Activated T-helper 1 cell treated with anti-CD3 and anti-CD28 coated beads, Interleukin-12 subunit alpha, Interleukin-12 subunit beta, Interleukin-2, Interleukin-4 antibody, amounts not matched to agents 30 ng/mL and 10 ng/mL and 1 ng/mL, durations not matched to agents 14 hours and 24 hours and 36 hours (primary cell): ENCODE results near the gene SH3TC1. TPM values are rescaled to one million over a fixed set of nuclear protein-coding genes. Genes with fewer than 3 reads are reported as not detected.
A peak's percentile ranks its signal among the peaks of the same experiment; 100 is the strongest.

Experiments used
- DNase-seq: peaks from one replicate; pipeline ENCODE4 v3.0.0; 2021; ENCODE audit warnings: low spot score
- H3K27ac Mint-ChIP-seq: one replicate; pipeline ENCODE4 v1.8.0; 2021; ENCODE audit warnings: mild to moderate bottlenecking, mixed read lengths
- H3K27me3 Mint-ChIP-seq: one replicate; pipeline ENCODE4 v1.8.0; 2022; ENCODE audit warnings: mild to moderate bottlenecking, moderate library complexity, mixed read lengths; ENCODE audit not compliant: insufficient read depth
- H3K36me3 Mint-ChIP-seq: one replicate; pipeline ENCODE4 v1.8.0; 2021; ENCODE audit warnings: low read depth, mixed read lengths
- H3K4me1 Mint-ChIP-seq: one replicate; pipeline ENCODE4 v1.8.0; 2021; ENCODE audit warnings: low read depth, mixed read lengths
- H3K4me3 Mint-ChIP-seq: one replicate; pipeline ENCODE4 v1.8.0; 2021; ENCODE audit warnings: mild to moderate bottlenecking, moderate library complexity, mixed read lengths
- H3K9me3 Mint-ChIP-seq: one replicate; pipeline ENCODE4 v1.8.0; 2021; ENCODE audit warnings: mixed read lengths
- intact Hi-C: fragments of 100-400 bp; cut with micrococcal nuclease; formaldehyde crosslinking; loops from one replicate; pipeline ENCODE4 v1.15.1; 2024
- total RNA-seq: library from RNA; stranded (reverse); gene quantifications from 2 replicates; pipeline ENCODE4 v1.2.3, GENCODE V29; 2022

The SH3TC1 gene
- total RNA-seq, 1 donor from 2014 or later = 25.4 TPM

DNA sequence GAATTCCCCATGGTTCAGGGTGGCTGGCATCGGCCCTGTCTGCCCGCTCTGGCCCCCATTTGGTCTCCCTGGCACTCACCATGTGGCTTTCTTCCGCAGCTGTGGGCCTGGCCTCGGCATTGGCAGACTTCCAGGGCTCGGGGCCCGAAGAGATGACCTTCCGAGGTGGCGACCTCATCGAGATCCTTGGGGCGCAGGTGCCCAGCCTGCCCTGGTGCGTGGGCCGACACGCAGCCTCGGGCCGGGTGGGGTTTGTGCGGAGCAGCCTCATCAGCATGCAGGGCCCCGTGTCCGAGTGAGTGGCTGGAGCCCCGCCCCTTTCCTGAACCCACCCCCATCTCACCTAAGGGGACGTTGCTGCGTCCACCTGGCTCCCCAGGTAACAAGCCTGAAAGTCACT is 20.1 kb downstream of the SH3TC1 start:
- peaks cover 36% of the 10 kb centered on the region for H3K36me3 Mint-ChIP-seq
- H3K27me3 Mint-ChIP-seq = no peaks in the 10 kb centered on the region
- intact Hi-C loops = no loop called here
- H3K4me1 Mint-ChIP-seq = peaks cover 19% of the 10 kb centered on the region
- no peaks in the 10 kb centered on the region for H3K9me3 Mint-ChIP-seq
- DNase-seq = no peak
- no peak overlapping the region for H3K27ac Mint-ChIP-seq
- H3K4me3 Mint-ChIP-seq = no peak overlapping the region

DNA sequence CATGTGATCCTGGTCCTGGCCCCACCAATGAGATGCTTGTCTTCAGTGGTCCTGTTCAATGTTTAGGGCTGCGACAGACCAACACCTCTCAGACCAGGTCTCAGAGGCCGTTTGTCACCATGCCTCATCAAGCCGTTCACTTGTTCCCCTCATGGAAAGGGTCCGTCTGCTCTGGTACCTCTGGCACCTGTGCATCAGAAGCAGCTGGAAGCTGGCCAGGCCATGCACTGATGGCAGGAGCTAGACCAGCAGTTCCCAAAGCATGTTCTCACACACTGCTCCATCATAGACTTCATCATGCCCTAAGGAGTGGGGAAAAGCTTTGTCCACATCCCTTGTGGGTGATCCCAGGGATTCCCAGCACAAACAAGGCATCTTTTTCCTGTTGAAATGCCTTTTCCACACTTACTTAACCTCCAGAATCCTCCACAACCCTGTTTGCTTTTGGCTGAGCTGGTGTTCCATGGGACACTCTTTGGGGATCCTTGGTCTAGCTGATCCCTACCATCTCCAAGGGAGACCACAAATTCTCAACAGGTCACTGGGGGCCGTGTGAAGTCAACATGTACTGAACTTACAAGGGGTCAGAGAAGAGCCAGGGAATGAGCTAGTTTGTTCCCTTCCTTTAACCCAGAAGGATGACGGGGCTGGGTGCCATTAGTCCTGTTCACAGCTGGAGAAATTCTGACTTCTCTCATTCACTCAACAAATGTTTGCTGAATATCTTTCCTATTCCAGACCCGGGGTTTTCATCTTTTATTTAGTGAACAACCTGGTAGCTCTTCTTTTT is 21.8 kb downstream of the SH3TC1 start:
- H3K4me1 Mint-ChIP-seq = peaks cover 23% of the 10 kb centered on the region
- no peaks in the 10 kb centered on the region for H3K9me3 Mint-ChIP-seq
- peak overlapping the region; percentile 1 for H3K27ac Mint-ChIP-seq
- intact Hi-C loops = no loop called here
- peaks cover 44% of the 10 kb centered on the region for H3K36me3 Mint-ChIP-seq
- DNase-seq = no peak
- H3K4me3 Mint-ChIP-seq = no peak overlapping the region
- H3K27me3 Mint-ChIP-seq = no peaks in the 10 kb centered on the region

DNA sequence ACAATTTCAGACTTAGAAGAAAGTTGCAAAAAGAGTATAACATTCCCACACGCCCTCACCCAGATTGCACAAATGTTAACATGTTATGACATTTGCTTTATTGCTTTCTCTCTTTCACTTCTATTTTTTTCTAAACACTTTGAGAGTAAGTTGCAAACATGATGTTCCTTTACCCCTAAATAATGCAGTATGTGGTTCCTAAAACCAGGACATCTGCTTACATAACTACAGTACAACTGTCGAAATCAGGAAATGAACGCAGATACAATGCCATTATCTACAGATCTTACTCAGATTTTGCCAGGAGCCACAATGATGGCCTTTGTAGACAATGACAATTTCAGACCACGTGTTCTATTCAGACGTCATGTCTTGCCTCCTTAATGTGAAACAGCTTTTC is 22.4 kb downstream of the SH3TC1 start:
- peak overlapping the region; percentile 1 for H3K27ac Mint-ChIP-seq
- H3K4me1 Mint-ChIP-seq = peaks cover 23% of the 10 kb centered on the region
- H3K36me3 Mint-ChIP-seq = peaks cover 44% of the 10 kb centered on the region
- DNase-seq = no peak
- intact Hi-C loops = no loop called here
- H3K4me3 Mint-ChIP-seq = no peak overlapping the region
- no peaks in the 10 kb centered on the region for H3K9me3 Mint-ChIP-seq
- no peaks in the 10 kb centered on the region for H3K27me3 Mint-ChIP-seq

DNA sequence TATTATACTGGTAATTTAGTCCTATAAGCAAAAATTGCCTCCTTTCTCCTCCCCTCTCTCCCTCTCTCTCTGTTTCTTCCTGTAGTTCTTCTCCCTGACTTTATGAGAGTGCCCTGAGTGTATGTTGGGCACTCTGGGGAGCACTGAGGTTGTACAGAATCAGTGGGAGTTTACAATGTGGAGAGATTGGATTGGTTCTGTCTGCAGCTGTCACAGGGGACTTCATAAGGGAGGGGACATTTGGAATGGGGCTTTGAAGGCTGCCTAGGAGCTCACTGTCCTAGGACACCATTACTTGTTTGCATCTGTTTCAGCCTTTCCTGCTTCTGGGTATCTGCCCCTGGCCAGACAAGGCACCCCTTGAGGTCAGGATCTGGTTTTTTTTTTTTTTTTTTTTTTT is 22.9 kb downstream of the SH3TC1 start:
- Mint-ChIP-seq H3K4me1 (peaks cover 23% of the 10 kb centered on the region), H3K9me3 (no peaks in the 10 kb centered on the region), H3K27me3 (no peaks in the 10 kb centered on the region), H3K36me3 (peaks cover 44% of the 10 kb centered on the region), H3K27ac (no peak overlapping the region), H3K4me3 (no peak overlapping the region)
- intact Hi-C loops = no loop called here
- DNase-seq = no peak

DNA sequence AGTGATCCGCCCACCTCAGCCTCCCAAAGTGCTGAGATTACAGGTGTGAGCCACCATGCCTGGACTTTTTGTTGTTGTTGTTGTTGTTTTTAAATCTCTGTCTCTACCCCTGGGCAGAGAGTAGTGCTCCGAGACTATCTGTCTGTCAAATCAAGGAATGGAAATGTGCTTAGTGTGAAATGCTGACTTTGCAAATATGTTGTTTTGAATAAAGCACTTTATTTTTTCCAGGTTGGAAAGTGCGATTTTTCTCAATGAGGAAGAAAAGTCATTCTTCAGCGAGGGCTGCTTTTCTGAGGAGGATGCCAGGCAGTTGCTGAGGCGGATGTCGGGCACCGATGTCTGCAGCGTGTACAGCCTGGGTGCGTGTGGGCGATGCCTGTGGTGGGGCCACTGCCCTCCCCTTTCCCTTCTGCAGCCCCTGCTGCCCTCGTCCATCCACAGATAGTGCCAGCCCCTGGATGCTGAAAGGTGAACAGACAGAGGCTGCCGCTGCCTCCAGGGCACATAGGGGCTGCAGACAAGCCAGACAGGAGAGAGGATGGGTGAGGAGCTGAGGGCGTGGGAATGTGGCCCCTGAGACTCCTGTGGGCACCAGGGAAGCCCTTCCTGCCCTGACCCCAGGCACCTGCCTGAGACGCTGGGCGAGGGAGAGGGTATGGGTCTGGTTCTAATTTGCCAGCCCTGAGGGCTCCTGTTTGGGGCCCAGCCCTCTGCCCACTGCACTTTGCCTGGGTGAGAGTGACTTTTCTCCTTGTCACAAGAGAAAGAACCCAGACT is 23.7 kb downstream of the SH3TC1 start:
- no peak for DNase-seq
- intact Hi-C loops = no loop called here
- H3K4me1 Mint-ChIP-seq = peaks cover 23% of the 10 kb centered on the region
- H3K36me3 Mint-ChIP-seq = peaks cover 42% of the 10 kb centered on the region
- H3K27ac Mint-ChIP-seq = no peak overlapping the region
- H3K9me3 Mint-ChIP-seq = no peaks in the 10 kb centered on the region
- no peaks in the 10 kb centered on the region for H3K27me3 Mint-ChIP-seq
- no peak overlapping the region for H3K4me3 Mint-ChIP-seq

DNA sequence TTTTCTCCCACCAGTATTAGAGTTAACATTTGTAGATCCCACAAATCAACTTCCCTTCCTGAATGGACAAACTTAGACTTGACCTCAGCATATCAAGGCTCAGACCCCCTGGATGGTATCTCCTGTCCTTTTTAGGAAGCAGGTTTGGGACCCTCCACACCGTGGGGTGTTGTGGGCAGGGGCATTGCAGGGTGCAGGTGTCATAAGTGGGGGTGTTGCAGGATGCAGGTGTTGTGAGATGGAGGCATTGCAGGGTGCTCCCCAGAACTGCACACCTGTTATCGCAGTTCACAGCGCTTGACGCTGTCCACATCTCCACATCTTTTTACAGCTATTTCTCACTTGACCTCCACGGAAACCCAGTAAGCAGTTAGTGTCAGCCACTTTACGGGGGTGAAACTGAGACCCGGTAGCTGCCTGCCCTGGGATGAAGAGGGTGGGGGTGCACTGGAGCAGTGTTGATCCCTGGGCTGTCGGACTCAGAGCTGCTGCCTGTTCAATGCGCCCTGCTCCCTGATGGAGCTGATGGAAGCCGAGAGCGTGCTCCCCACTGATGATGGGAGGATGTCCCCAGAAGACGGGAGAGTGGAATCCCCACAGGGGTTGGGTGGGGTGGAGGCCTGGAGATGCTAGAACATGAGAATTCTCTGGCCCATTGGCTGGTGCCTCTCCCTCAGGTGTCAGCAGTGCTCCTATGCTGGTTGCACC is 25.3 kb downstream of the SH3TC1 start:
- no peaks in the 10 kb centered on the region for H3K27me3 Mint-ChIP-seq
- intact Hi-C loops = no loop called here
- H3K9me3 Mint-ChIP-seq = no peaks in the 10 kb centered on the region
- no peak for DNase-seq
- H3K27ac Mint-ChIP-seq = no peak overlapping the region
- H3K4me1 Mint-ChIP-seq = peaks cover 33% of the 10 kb centered on the region
- H3K4me3 Mint-ChIP-seq = no peak overlapping the region
- H3K36me3 Mint-ChIP-seq = peaks cover 42% of the 10 kb centered on the region

DNA sequence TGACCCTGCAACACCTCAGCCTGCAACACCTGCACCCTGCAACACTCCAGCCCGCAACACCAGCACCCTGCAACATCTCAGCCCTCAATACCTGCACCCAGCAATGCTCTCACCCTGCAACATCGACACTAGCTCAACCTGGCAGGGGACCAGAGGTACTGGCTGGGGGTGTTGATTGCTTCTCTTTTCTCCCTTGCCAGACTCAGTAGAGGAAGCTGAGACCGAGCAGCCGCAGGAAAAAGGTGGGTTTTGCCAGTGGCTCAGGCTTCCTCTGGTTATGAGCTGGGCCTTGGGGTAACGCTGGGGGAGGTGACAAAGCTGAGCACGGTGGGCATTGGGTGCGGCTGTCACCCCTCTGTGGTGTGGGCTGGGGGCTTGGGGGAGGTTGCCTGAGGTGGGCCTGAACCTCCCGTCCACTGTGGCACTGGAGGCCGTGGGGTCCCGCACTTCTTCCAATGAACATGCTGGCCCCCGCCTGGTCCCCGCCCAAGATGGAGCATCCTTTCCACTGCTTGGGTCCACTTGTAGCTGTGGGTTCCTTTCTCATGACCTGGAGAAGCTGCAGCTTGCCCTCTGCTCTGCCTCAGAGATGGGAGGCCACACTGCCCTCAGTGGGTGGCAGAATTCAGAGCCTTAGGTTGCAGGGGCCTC is 26.0 kb downstream of the SH3TC1 start:
- Mint-ChIP-seq H3K36me3 (peaks cover 36% of the 10 kb centered on the region), H3K27me3 (no peaks in the 10 kb centered on the region), H3K4me3 (no peak overlapping the region), H3K4me1 (peaks cover 33% of the 10 kb centered on the region), H3K27ac (no peak overlapping the region), H3K9me3 (no peaks in the 10 kb centered on the region)
- intact Hi-C loops = no loop called here
- no peak for DNase-seq

DNA sequence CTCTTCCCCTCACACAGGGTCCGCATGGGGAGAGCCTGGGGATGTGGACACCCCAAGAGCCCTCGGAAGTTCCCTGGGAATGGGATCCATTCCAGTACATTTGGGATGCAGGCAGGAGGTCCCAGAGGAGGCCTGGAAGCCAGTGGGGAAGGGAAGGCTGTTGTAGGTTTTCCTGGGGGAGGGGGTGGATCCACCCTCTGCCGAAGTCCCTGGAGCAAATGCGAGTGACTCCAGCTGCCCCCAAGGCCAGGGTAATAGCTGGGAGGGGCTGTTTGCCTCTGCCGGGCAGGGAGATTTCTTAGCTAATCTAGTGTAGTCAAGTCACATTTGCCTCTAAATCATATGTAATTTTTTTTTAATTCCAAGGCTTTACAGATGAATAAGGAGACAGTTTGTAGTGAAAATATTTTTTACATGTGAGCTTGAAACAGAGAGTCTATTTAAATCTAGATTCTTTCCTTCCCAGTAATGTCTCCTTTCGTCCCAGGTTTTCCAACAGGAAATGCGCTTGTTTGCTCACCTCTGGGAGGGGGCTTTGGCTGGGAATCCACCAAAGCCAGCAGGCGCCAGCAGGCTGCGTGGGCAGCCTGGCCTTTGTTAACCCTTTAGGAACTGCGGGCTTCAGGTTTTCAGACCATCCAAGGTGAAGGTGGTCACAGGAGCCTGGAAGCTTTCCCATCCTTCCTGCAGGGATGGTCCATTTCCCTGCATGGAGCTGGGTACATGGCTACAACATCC is 26.8 kb downstream of the SH3TC1 start:
- Mint-ChIP-seq H3K9me3 (no peaks in the 10 kb centered on the region), H3K27ac (no peak overlapping the region), H3K36me3 (peaks cover 30% of the 10 kb centered on the region), H3K27me3 (no peaks in the 10 kb centered on the region), H3K4me3 (no peak overlapping the region), H3K4me1 (peaks cover 27% of the 10 kb centered on the region)
- intact Hi-C loops = no loop called here
- DNase-seq = no peak

DNA sequence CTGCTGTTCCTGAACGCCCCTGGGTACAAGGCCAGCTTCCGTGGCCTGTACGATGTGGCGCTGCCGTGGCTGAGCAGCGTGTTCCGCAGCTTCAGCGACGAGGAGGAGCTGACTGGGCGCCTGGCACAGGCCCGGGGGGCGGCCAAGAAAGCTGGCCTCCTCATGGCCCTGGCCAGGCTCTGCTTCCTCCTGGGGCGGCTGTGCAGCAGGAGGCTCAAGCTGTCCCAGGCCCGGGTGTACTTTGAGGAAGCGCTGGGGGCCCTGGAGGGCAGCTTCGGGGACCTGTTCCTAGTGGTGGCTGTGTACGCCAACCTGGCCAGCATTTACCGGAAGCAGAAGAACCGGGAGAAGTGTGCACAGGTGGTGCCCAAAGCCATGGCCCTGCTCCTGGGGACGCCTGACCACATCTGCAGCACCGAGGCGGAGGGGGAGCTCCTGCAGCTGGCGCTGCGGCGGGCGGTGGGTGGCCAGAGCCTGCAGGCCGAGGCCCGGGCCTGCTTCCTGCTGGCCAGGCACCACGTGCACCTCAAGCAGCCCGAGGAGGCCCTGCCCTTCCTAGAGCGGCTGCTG is 28.2 kb downstream of the SH3TC1 start:
- peaks cover 14% of the 10 kb centered on the region for H3K4me1 Mint-ChIP-seq
- peaks cover 24% of the 10 kb centered on the region for H3K36me3 Mint-ChIP-seq
- H3K9me3 Mint-ChIP-seq = no peaks in the 10 kb centered on the region
- no peak for DNase-seq
- intact Hi-C loops = no loop called here
- no peaks in the 10 kb centered on the region for H3K27me3 Mint-ChIP-seq
- no peak overlapping the region for H3K27ac Mint-ChIP-seq
- H3K4me3 Mint-ChIP-seq = no peak overlapping the region

DNA sequence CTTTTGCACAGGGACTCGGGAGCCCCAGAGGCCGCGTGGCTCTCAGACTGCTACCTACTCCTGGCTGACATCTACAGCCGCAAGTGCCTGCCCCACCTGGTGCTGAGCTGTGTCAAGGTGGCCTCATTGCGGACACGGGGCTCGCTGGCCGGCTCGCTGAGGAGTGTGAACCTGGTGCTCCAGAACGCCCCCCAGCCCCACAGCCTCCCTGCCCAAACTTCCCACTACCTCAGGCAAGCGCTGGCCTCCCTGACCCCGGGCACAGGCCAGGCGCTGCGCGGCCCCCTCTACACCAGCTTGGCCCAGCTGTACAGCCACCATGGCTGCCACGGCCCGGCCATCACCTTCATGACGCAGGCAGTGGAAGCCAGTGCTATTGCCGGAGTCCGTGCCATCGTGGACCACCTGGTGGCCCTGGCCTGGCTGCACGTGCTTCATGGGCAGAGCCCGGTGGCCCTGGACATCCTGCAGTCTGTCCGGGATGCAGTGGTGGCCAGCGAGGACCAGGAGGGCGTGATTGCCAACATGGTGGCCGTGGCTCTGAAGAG is 28.8 kb downstream of the SH3TC1 start:
- H3K27me3 Mint-ChIP-seq = no peaks in the 10 kb centered on the region
- peaks cover 24% of the 10 kb centered on the region for H3K36me3 Mint-ChIP-seq
- peak overlapping the region; percentile 7 for H3K27ac Mint-ChIP-seq
- no peak overlapping the region for H3K4me3 Mint-ChIP-seq
- intact Hi-C loops = loop anchor here (1.0 to 2.0 kb wide), 3 partner anchors 28 to 212 kb away; partner anchors contain the start of genes ACOX3 and TRMT44
- no peak for DNase-seq
- H3K4me1 Mint-ChIP-seq = peaks cover 14% of the 10 kb centered on the region
- H3K9me3 Mint-ChIP-seq = no peaks in the 10 kb centered on the region

DNA sequence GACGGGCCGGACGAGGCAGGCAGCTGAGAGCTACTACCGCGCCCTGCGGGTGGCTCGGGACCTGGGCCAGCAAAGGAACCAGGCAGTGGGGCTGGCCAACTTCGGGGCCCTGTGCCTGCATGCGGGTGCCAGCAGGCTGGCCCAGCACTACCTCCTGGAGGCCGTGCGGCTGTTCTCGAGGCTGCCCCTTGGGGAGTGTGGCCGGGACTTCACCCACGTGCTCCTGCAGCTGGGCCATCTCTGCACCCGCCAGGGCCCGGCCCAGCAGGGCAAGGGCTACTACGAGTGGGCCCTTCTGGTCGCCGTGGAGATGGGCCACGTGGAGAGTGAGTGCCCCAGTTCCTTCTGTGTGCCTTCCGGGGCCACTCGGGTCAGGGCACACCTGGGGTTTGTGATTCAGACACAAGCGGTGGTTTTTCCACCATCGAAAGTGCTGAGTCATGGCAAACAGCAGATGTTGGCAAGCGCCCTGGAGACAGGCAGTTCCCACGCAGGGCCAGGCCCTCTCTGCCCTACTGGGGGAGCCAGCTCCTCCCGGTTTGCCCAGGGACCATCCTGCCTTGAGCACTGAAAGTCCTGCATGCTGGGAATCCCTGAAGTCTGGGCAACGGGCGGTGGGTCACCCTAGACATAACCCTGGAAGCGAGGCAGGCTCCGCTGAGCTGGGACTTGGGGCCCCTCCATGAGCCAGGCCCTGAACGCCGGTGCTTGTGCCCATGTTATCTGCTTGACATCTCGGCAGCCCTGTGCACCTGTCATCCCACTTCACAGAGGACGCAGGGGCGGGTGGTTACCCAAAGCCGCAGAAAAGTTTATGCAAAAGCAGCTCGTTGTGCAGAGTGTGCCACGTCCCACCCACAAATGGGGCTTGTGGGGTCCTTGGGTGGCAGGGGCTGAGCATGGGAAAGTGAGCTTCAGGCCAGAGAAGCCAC is 29.5 kb downstream of the SH3TC1 start:
- peak; percentile 56 for DNase-seq
- Mint-ChIP-seq H3K27ac (peak overlapping the region; percentile 65), H3K4me1 (peaks cover 14% of the 10 kb centered on the region), H3K27me3 (no peaks in the 10 kb centered on the region), H3K36me3 (peaks cover 22% of the 10 kb centered on the region), H3K9me3 (no peaks in the 10 kb centered on the region), H3K4me3 (no peak overlapping the region)
- intact Hi-C loops = loop anchor here (1.0 to 2.0 kb wide), 3 partner anchors 28 to 212 kb away; partner anchors contain the start of genes ACOX3 and TRMT44
